H1 (cell line): ENCODE data around the gene TYSND1.

Source experiments
- ATF3 ChIP-seq: IDR thresholded peaks from 2 replicates; pipeline ENCODE4 v1.6.1; 2011; ENCODE audit warnings: low read depth, mild to moderate bottlenecking, low read length; ENCODE audit not compliant: insufficient read depth
- CBX5 ChIP-seq: fragments of 300-800, 300-1000 bp; sonication (generic); IDR thresholded peaks from 2 replicates; pipeline ENCODE4 v1.7.1; 2016; ENCODE audit warnings: antibody characterized with exemption, low read length, low read depth
- CTCF ChIP-seq, 3 experiments: IDR thresholded peaks; 1 replicate in 2 of 3; 2 replicates in 1 of 3; pipeline versions ENCODE4 v1.5.1 to v1.6.1; 2011; ENCODE audit warnings: low read length in 3 of 3, mild to moderate bottlenecking in 3 of 3, inconsistent platforms in 2 of 3, low read depth in 1 of 3, moderate library complexity in 1 of 3; ENCODE audit not compliant: insufficient read depth in 1 of 3; ENCODE audit errors: control extremely low read depth in 1 of 3
- EZH2 ChIP-seq: fragments of 200-600 bp; sonication (generic); IDR thresholded peaks from 2 replicates; pipeline ENCODE4 v1.7.1; 2012; ENCODE audit warnings: low read depth, mild to moderate bottlenecking, moderate library complexity, low read length, inconsistent platforms; ENCODE audit not compliant: severe bottlenecking
- GTF2F1 ChIP-seq: IDR thresholded peaks from 2 replicates; pipeline ENCODE4 v1.6.1; 2012; ENCODE audit warnings: low read depth, low read length, improper control_type of control experiment, borderline replicate concordance
- JUND ChIP-seq: IDR thresholded peaks from 2 replicates; pipeline ENCODE4 v1.6.1; 2011; ENCODE audit warnings: mild to moderate bottlenecking, improper control_type of control experiment, low read length
- NRF1 ChIP-seq: IDR thresholded peaks from 2 replicates; pipeline ENCODE4 v1.6.1; 2011; ENCODE audit warnings: mild to moderate bottlenecking, low read depth, low read length, improper control_type of control experiment
- POLR2A ChIP-seq, 2 experiments: IDR thresholded peaks; 1 replicate in 1 of 2; 2 replicates in 1 of 2; pipeline ENCODE4 v1.6.1; 2011; ENCODE audit warnings: low read depth in 2 of 2, low read length in 2 of 2, mild to moderate bottlenecking in 2 of 2; ENCODE audit errors: control extremely low read depth in 1 of 2
- POLR2AphosphoS5 ChIP-seq: IDR thresholded peaks from 2 replicates; pipeline ENCODE4 v1.6.1; 2011; ENCODE audit warnings: low read depth, low read length
- RFX5 ChIP-seq: IDR thresholded peaks from 2 replicates; pipeline ENCODE4 v1.6.1; 2011; ENCODE audit warnings: low read depth, low read length, improper control_type of control experiment, borderline replicate concordance
- SP1 ChIP-seq: IDR thresholded peaks from 2 replicates; pipeline ENCODE4 v1.6.1; 2011; ENCODE audit warnings: low read depth, low read length

- TF ChIP-seq CTCF (IDR thresholded peaks at IDR 0.05; ENCODE audit: control extremely low read depth in 1 of 3, insufficient read depth in 1 of 3, low read depth in 1 of 3, low read length in 3 of 3) (no peak), EZH2 (no peak), POLR2A (IDR thresholded peaks at IDR 0.05; ENCODE audit: control extremely low read depth in 1 of 2, low read depth in 2 of 2, low read length in 2 of 2) (no peak), JUND (no peak), GTF2F1 (no peak), SP1 (no peak), NRF1 (no peak), ATF3 (no peak), POLR2AphosphoS5 (no peak), RFX5 (no peak), CBX5 (no peak)
These were observed 40.1 kb upstream of the TYSND1 start for GRCh38 chr10:70186571-70186970.
